ENCODE data around the gene AGBL3. TPM values are rescaled to one million over a fixed set of nuclear protein-coding genes. Genes with fewer than 3 reads are reported as not detected.
"Not testable (repeated sequence)": the region's sequence is repeated elsewhere in the genome, so short reads cannot be mapped to it uniquely, and the experiment has no call there.

AGBL3 gene
- total RNA-seq, 1 experiment from 2014 or later, result 3.5 TPM

DNA sequence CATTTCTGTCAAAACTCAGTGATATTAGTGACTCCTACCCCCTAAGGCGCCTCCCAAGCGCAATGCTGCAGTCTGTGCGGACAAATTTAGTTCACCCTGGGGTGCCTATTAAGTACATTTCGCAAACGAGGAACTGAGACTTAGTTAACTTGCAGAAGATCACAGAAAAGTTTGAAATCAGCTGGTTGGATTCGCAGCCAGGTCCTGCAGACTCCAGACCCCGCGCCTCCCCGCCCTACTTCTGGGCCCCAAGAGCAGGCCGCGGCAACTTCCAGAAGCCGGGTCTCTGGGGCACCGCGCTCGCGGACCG is 183.6 kb downstream of the AGBL3 start:
- no peaks in the 10 kb centered on the region for H3K9me2 ChIP-seq (replicated peaks; ENCODE audit: insufficient read depth, low read length)
- no peaks in the 10 kb centered on the region for H3K9me3 ChIP-seq (ENCODE audit: low read length)
- peak; percentile 81 for DNase-seq
- peak overlapping the region; percentile 92 for H3K4me3 ChIP-seq (ENCODE audit: low read length)
- H2AFZ ChIP-seq (ENCODE audit: low read length), result no peak overlapping the region
- H3K4me2 ChIP-seq (ENCODE audit: low read depth, low read length, poor library complexity, severe bottlenecking), result peak overlapping the region; percentile 99
- peak overlapping the region; percentile 92 for H3K27ac ChIP-seq (ENCODE audit: low read length)
- H4K20me1 ChIP-seq (ENCODE audit: insufficient read depth, low read depth, low read length), result peaks cover 11% of the 10 kb centered on the region; the same call in 1 of the 2 replicates
- peaks cover 33% of the 10 kb centered on the region for H3K36me3 ChIP-seq (ENCODE audit: insufficient read depth, low read length)
- no peaks in the 10 kb centered on the region for H3K27me3 ChIP-seq (ENCODE audit: low read length)
- peaks cover 30% of the 10 kb centered on the region for H3K4me1 ChIP-seq (ENCODE audit: low read length)
- H3K9ac ChIP-seq (ENCODE audit: low read length), result peak overlapping the region; percentile 96
- peaks cover 24% of the 10 kb centered on the region for H3K79me2 ChIP-seq (ENCODE audit: low read length)

DNA sequence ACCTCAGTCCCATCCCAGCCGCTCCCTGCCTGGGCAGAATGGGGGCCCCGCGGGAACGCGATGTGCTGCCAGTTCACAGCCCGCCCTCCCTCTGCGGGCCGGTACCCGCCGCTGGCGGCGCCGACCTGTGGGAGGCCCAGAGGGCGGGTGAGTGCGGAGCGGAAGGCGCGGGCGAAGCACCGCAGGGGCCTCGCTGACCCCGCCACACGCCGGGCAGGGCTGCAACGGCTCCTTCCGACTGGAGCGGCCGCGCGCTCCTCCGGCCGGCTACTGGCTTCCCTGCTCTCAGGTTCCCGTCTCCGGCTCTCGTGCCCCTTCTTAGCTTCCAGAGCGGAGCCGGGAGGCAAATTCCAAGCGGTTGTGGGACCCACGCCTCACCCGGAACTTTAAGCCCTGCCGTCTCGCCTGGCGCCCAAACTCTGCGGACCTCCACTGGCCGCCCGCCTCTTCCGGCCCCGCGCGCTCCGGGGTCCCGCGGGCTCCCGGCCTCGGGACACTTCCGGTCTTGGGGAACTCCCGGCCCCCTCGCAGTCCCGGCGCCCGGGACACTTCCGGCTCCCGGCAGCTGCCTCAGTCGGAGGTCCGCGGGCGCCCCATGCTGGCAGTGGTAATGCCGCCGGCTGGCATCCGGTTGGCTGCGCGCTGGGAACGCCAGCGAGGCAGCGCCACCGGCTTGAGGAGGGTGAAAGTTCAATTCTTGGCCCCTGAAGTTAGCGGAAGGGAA is 184.1 kb downstream of the AGBL3 start, which contains the start of gene CYREN:
Gene CYREN (minus strand): TSS at position 434 of the 724 bp plus-strand sequence. CDS start 1,785 bp downstream, outside the sequence.
- Histone ChIP-seq H3K27me3 (ENCODE audit: low read length) (no peaks in the 10 kb centered on the region), H2AFZ (ENCODE audit: low read length) (peak within 1 kb of the TSS; percentile 92), H3K4me2 (ENCODE audit: low read depth, low read length, poor library complexity, severe bottlenecking) (peak within 1 kb of the TSS; percentile 99), H3K79me2 (ENCODE audit: low read length) (peaks cover 24% of the 10 kb centered on the region), H3K9ac (ENCODE audit: low read length) (peak within 1 kb of the TSS; percentile 96), H3K36me3 (ENCODE audit: insufficient read depth, low read length) (peaks cover 28% of the 10 kb centered on the region), H3K4me3 (ENCODE audit: low read length) (peak within 1 kb of the TSS; percentile 92), H3K9me3 (ENCODE audit: low read length) (no peaks in the 10 kb centered on the region), H3K27ac (ENCODE audit: low read length) (peak within 1 kb of the TSS; percentile 92), H4K20me1 (ENCODE audit: insufficient read depth, low read depth, low read length) (peaks cover 11% of the 10 kb centered on the region; the same call in 1 of the 2 replicates), H3K9me2 (replicated peaks; ENCODE audit: insufficient read depth, low read length) (no peaks in the 10 kb centered on the region), H3K4me1 (ENCODE audit: low read length) (peaks cover 30% of the 10 kb centered on the region)
- peak; percentile 98 for DNase-seq

DNA sequence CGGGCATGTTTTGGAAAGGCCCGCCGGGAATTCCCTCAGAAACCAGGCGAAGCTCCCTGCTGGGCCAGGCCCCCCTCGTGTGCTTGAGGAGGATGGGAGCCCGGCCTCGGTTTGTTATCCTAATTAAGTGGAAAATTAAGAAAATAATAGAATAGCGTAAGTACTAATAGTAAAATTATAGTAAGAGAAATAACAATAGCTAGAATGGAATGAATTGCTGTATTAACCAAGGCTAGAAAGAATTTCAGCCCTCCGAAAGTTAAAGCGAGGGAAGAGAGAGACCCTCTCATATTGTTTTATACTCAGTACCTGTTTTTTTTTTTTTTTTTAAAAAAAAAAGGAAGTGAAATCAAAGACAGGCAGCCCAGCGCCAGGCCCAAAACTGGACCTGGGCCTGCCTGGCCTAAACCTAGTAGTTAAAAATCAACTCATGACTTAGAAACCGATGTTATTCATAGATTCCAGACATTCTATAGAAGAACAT is 184.7 kb downstream of the AGBL3 start:
- peaks cover 11% of the 10 kb centered on the region; the same call in 1 of the 2 replicates for H4K20me1 ChIP-seq (ENCODE audit: insufficient read depth, low read depth, low read length)
- peaks cover 24% of the 10 kb centered on the region for H3K36me3 ChIP-seq (ENCODE audit: insufficient read depth, low read length)
- peak overlapping the region; percentile 96 for H3K9ac ChIP-seq (ENCODE audit: low read length)
- peaks cover 24% of the 10 kb centered on the region for H3K79me2 ChIP-seq (ENCODE audit: low read length)
- H2AFZ ChIP-seq (ENCODE audit: low read length), result peak overlapping the region; percentile 92
- not testable (repeated sequence) for H3K9me3 ChIP-seq (ENCODE audit: low read length); H3K9me2 ChIP-seq (replicated peaks; ENCODE audit: insufficient read depth, low read length); H3K27me3 ChIP-seq (ENCODE audit: low read length)
- peaks cover 30% of the 10 kb centered on the region for H3K4me1 ChIP-seq (ENCODE audit: low read length)
- H3K4me2 ChIP-seq (ENCODE audit: low read depth, low read length, poor library complexity, severe bottlenecking), result peak overlapping the region; percentile 99
- peak; percentile 71 for DNase-seq
- H3K4me3 ChIP-seq (ENCODE audit: low read length), result peak overlapping the region; percentile 92
- H3K27ac ChIP-seq (ENCODE audit: low read length), result peak overlapping the region; percentile 92

DNA sequence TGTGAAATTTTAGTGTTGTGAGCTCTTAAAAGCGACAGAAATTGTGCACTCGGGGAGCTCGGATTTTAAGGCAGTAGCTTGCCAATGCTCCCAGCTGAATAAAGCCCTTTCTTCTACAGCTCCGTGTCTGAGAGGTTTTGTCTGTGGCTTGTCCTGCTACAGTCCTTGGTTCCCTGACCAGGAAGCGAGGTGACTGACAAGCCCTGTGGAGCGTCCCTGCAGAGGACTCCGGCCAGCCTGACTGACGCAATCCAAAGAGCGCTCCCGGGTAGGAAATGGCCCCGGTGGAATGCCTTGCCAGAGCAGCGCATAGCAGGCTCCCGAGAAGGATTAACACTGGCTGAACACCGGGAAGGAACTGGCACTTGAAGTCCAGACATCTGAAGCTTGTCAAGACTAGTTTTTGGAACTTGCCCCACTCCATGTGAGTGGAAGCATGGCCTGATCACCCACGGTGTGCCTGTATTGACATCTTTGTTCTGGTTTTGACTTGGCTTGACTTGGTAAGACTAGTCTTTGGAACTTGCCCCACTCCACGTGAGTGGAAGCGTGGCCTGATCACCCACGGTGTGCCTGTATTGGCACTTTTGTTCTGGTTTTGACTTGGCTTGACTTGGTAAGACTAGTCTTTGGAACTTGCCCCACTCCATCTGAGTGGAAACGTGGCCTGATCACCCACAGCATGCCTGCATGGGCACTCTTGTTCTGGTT is 185.4 kb downstream of the AGBL3 start:
- H3K9me3 ChIP-seq (ENCODE audit: low read length); H3K27me3 ChIP-seq (ENCODE audit: low read length); H3K9me2 ChIP-seq (replicated peaks; ENCODE audit: insufficient read depth, low read length): not testable (repeated sequence)
- H3K79me2 ChIP-seq (ENCODE audit: low read length), result peaks cover 24% of the 10 kb centered on the region
- H4K20me1 ChIP-seq (ENCODE audit: insufficient read depth, low read depth, low read length), result peaks cover 11% of the 10 kb centered on the region; the same call in 1 of the 2 replicates
- H3K9ac ChIP-seq (ENCODE audit: low read length), result peak overlapping the region; percentile 96
- peak; percentile 53 for DNase-seq
- peak overlapping the region; percentile 51 for H3K4me3 ChIP-seq (ENCODE audit: low read length)
- peak overlapping the region; percentile 74 for H2AFZ ChIP-seq (ENCODE audit: low read length)
- peak overlapping the region; percentile 99 for H3K4me2 ChIP-seq (ENCODE audit: low read depth, low read length, poor library complexity, severe bottlenecking)
- peaks cover 20% of the 10 kb centered on the region for H3K36me3 ChIP-seq (ENCODE audit: insufficient read depth, low read length)
- H3K27ac ChIP-seq (ENCODE audit: low read length), result peak overlapping the region; percentile 92
- H3K4me1 ChIP-seq (ENCODE audit: low read length), result peaks cover 30% of the 10 kb centered on the region

DNA sequence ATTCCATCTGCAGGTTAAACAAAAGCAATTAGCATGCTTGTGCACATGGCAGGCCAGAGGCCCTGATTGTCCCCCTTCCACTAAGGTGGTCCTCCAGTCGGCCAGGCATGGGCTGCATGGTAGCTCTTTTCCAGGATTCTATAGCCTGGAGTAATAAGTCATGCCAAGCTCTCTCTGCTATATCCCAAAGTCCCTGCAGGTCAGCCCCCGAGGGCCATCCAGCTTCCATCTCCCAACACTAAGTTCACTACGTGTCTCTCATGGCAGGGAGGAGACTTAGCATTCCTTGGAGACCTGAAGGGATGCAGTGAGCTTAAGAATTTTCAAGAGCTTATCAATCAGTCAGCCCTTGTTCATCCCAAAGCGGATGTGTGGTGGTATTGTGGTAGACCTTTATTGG is 187.6 kb downstream of the AGBL3 start:
- H4K20me1 ChIP-seq (ENCODE audit: insufficient read depth, low read depth, low read length); H3K4me2 ChIP-seq (ENCODE audit: low read depth, low read length, poor library complexity, severe bottlenecking); H3K27me3 ChIP-seq (ENCODE audit: low read length); H3K36me3 ChIP-seq (ENCODE audit: insufficient read depth, low read length); H3K4me3 ChIP-seq (ENCODE audit: low read length); H3K9me2 ChIP-seq (replicated peaks; ENCODE audit: insufficient read depth, low read length); DNase-seq; H3K27ac ChIP-seq (ENCODE audit: low read length); H3K9ac ChIP-seq (ENCODE audit: low read length); H2AFZ ChIP-seq (ENCODE audit: low read length); H3K9me3 ChIP-seq (ENCODE audit: low read length): not testable (repeated sequence)
- peaks cover 25% of the 10 kb centered on the region for H3K4me1 ChIP-seq (ENCODE audit: low read length)
- peaks cover 15% of the 10 kb centered on the region for H3K79me2 ChIP-seq (ENCODE audit: low read length)

DNA sequence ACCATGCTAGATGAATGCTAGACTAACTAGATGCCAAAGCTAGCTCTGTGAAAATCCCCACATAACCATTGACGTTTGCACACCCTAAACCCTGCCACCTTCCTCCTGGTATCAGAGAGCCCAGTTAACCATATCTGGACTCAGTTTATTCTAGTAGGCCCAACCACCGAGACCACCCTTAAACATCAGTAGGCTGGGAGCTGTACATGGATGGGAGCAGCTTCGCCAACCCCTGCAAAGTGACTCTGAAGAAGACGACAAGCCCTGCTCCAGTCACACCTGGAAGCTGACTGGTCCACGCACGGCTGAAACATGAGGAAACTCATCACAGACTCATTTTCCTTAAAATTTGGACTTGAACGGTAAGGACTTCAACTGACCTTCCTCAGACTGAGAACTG is 188.6 kb downstream of the AGBL3 start:
- no peaks in the 10 kb centered on the region for H3K9me2 ChIP-seq (replicated peaks; ENCODE audit: insufficient read depth, low read length)
- H3K27me3 ChIP-seq (ENCODE audit: low read length), result no peaks in the 10 kb centered on the region
- H3K4me3 ChIP-seq (ENCODE audit: low read length), result no peak overlapping the region
- no peak overlapping the region for H3K4me2 ChIP-seq (ENCODE audit: low read depth, low read length, poor library complexity, severe bottlenecking)
- H3K36me3 ChIP-seq (ENCODE audit: insufficient read depth, low read length), result no peaks in the 10 kb centered on the region
- DNase-seq, result no peak
- H2AFZ ChIP-seq (ENCODE audit: low read length), result no peak overlapping the region
- no peak overlapping the region for H3K9ac ChIP-seq (ENCODE audit: low read length)
- H3K4me1 ChIP-seq (ENCODE audit: low read length), result peaks cover 16% of the 10 kb centered on the region
- peaks cover 4% of the 10 kb centered on the region for H3K79me2 ChIP-seq (ENCODE audit: low read length)
- H3K9me3 ChIP-seq (ENCODE audit: low read length), result peaks cover under 1% of the 10 kb centered on the region; the same call in 1 of the 2 replicates
- no peak overlapping the region for H3K27ac ChIP-seq (ENCODE audit: low read length)
- no peaks in the 10 kb centered on the region for H4K20me1 ChIP-seq (ENCODE audit: insufficient read depth, low read depth, low read length)

DNA sequence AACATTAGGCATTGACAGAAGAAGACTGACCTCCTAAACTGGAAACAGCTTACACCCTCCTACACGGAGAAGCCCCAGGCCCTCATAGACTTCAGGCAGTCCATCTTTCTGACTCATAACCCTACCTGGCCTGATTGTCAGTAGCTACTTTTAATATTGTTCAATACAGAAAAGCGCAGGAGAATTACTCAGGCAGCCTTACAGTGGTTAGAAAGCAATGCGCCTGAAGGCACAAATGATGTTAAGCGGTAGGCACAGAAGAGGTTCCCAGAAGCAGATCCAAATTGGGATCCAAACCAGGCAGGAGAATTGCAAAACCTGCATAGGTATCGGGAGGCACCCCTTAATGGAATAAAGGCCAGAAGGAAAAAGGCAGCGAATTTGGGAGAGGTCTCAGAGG is 189.6 kb downstream of the AGBL3 start:
- Histone ChIP-seq H3K4me3 (ENCODE audit: low read length) (no peak overlapping the region), H3K27me3 (ENCODE audit: low read length) (no peaks in the 10 kb centered on the region), H3K79me2 (ENCODE audit: low read length) (no peaks in the 10 kb centered on the region), H3K4me2 (ENCODE audit: low read depth, low read length, poor library complexity, severe bottlenecking) (no peak overlapping the region), H3K9me2 (replicated peaks; ENCODE audit: insufficient read depth, low read length) (no peaks in the 10 kb centered on the region), H2AFZ (ENCODE audit: low read length) (no peak overlapping the region), H3K36me3 (ENCODE audit: insufficient read depth, low read length) (0 out of 2 replicates have a peak, but pooled peaks cover 3% of the 10 kb centered on the region), H3K9me3 (ENCODE audit: low read length) (peaks cover 4% of the 10 kb centered on the region; the same call in 1 of the 2 replicates), H3K9ac (ENCODE audit: low read length) (no peak overlapping the region), H3K4me1 (ENCODE audit: low read length) (peaks cover 14% of the 10 kb centered on the region), H3K27ac (ENCODE audit: low read length) (no peak overlapping the region), H4K20me1 (ENCODE audit: insufficient read depth, low read depth, low read length) (no peaks in the 10 kb centered on the region)
- DNase-seq, result no peak

GRCh38 chr7:135177028-135177696 is 190.9 kb downstream of the AGBL3 start:
- no peak overlapping the region for H3K27ac ChIP-seq (ENCODE audit: low read length)
- no peaks in the 10 kb centered on the region for H3K27me3 ChIP-seq (ENCODE audit: low read length)
- no peak overlapping the region for H3K4me3 ChIP-seq (ENCODE audit: low read length)
- no peak overlapping the region for H3K4me2 ChIP-seq (ENCODE audit: low read depth, low read length, poor library complexity, severe bottlenecking)
- no peaks in the 10 kb centered on the region for H3K9me2 ChIP-seq (replicated peaks; ENCODE audit: insufficient read depth, low read length)
- H3K9ac ChIP-seq (ENCODE audit: low read length), result no peak overlapping the region
- no peak overlapping the region for H2AFZ ChIP-seq (ENCODE audit: low read length)
- H3K4me1 ChIP-seq (ENCODE audit: low read length), result 0 out of 2 replicates have a peak, but pooled peaks cover 3% of the 10 kb centered on the region
- no peaks in the 10 kb centered on the region for H3K79me2 ChIP-seq (ENCODE audit: low read length)
- H4K20me1 ChIP-seq (ENCODE audit: insufficient read depth, low read depth, low read length), result no peaks in the 10 kb centered on the region
- no peak for DNase-seq
- H3K36me3 ChIP-seq (ENCODE audit: insufficient read depth, low read length), result peaks cover 11% of the 10 kb centered on the region; the same call in 1 of the 2 replicates
- peaks cover 12% of the 10 kb centered on the region for H3K9me3 ChIP-seq (ENCODE audit: low read length)

Data from Karpas-422 (cell line).